WERI-Rb-1 (cell line): Measurements from ENCODE around the gene TPP1.
A peak's percentile ranks its signal among the peaks of the same experiment; 100 is the strongest.

ENCODE experiments used
- DNase-seq: peaks from one replicate; pipeline ENCODE4 v3.0.0-alpha.2; 2020
- H3K27ac ChIP-seq: fragments of 250-450 bp; sonication (Bioruptor Pico); 2 replicates; pipeline ENCODE4 v1.5.1; 2020; ENCODE audit warnings: mild to moderate bottlenecking, moderate library complexity
- H3K27me3 ChIP-seq: fragments of 250-450 bp; sonication (Bioruptor Pico); 2 replicates; pipeline ENCODE4 v1.5.1; 2021; ENCODE audit warnings: mild to moderate bottlenecking, low read depth, moderate library complexity; ENCODE audit not compliant: insufficient read depth, severe bottlenecking
- H3K36me3 ChIP-seq: fragments of 250-450 bp; sonication (Bioruptor Pico); 2 replicates; pipeline ENCODE4 v1.5.1; 2020; ENCODE audit warnings: mild to moderate bottlenecking, moderate library complexity
- H3K4me3 ChIP-seq: 2 replicates; pipeline ENCODE4 v1.5.1; 2011; ENCODE audit warnings: low read depth, mild to moderate bottlenecking, control low read depth, low read length
- H3K9me3 ChIP-seq: fragments of 250-450 bp; sonication (Bioruptor Pico); 2 replicates; pipeline ENCODE4 v1.5.1; 2021; ENCODE audit warnings: mild to moderate bottlenecking, moderate library complexity; ENCODE audit not compliant: severe bottlenecking
- CTCF ChIP-seq: IDR thresholded peaks from 2 replicates; pipeline ENCODE4 v1.5.1; 2011; ENCODE audit warnings: low read depth, mild to moderate bottlenecking, control low read depth, inconsistent platforms, low read length

The TPP1 gene

DNA sequence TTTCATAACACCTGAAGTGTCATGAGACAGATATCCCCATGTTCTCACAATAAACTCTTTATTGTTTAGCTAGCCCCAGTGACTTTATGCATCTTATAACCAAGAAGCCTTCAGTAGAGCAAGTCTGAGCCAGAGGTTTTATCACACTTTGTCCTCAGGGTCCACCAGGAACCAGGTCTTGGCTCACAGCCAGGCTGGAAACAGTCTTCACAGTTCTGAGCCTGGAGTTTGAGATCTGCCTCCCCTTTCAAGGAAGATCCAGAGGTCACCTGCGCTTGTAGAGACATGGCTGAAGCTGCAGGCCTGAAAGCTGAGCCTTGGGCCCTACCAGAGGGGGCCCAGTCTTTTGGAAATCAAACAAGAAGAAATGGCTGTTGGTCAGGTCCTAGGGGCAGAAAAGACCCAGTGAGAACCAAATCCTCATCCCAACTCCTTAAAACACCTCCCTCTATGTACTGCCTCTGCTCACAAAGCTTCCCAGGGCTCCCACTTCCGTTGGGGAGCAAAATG is 19.3 kb downstream of the TPP1 start:
- Histone ChIP-seq H3K4me3 (no peak overlapping the region), H3K36me3 (peaks cover 45% of the 10 kb centered on the region), H3K9me3 (no peaks in the 10 kb centered on the region), H3K27me3 (no peaks in the 10 kb centered on the region), H3K27ac (no peak overlapping the region)
- DNase-seq = no peak
- no peak for TF ChIP-seq CTCF

GRCh38 chr11:6599449-6599848 is 19.8 kb downstream of the TPP1 start:
- no peak for DNase-seq
- TF ChIP-seq CTCF = no peak
- Histone ChIP-seq H3K27me3 (no peaks in the 10 kb centered on the region), H3K9me3 (no peaks in the 10 kb centered on the region), H3K4me3 (no peak overlapping the region), H3K27ac (no peak overlapping the region), H3K36me3 (peaks cover 48% of the 10 kb centered on the region)

DNA sequence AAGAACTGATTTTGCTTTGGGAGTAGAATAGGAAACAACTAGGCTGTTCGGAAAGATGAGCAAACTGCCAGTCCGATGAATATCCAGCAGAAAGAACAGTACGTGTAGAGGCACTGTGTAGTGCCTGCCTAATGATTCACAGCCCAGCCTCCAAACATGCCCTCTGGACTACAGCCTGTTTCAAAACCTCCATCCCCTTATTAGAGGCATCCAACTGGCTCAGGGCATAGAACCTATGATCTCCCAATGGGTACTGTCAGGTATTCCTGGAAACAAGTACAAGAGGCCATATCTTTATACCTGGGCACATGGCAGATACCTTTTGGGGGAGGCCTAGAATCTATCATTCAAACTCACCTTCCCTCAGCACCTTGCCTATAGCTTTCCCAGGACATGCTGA is 20.7 kb downstream of the TPP1 start:
- Histone ChIP-seq H3K4me3 (no peak overlapping the region), H3K9me3 (no peaks in the 10 kb centered on the region), H3K27ac (no peak overlapping the region), H3K36me3 (peaks cover 55% of the 10 kb centered on the region), H3K27me3 (no peaks in the 10 kb centered on the region)
- no peak for DNase-seq
- no peak for TF ChIP-seq CTCF

DNA sequence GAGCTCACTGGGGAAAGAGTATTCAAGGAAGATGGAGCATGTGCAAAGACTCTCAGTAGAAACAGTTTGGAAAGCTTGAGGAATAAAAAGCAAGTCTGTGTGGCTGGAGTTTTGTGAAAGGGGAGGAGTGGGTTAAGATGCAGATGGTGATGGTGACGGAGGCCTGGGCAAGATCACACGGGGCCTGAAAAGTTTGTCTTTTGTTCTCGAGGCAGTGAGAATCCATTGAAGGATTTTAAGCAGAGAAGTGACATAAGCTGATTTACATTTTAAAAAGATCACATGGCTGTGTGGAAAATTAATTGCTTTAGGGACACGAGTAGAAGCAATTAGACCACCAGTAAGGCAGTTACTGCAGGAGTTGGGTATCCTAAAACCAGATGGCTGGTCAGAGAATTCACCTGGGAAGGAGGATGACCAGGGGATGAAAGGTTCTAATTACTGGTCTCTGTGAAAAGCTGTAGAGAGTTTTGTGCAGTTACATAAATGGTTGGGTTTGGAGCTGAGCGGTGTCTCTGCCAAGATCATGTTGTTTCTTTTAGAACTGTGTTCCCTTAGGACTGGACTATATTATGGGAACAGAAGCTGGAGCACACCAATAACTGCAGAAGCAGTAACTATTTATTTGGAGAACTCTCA is 22.9 kb downstream of the TPP1 start:
- H3K4me3 ChIP-seq = no peak overlapping the region
- DNase-seq = no peak
- TF ChIP-seq CTCF = no peak
- H3K36me3 ChIP-seq = peaks cover 52% of the 10 kb centered on the region
- no peaks in the 10 kb centered on the region for H3K9me3 ChIP-seq
- H3K27me3 ChIP-seq = no peaks in the 10 kb centered on the region
- peak overlapping the region; percentile 62 for H3K27ac ChIP-seq

GRCh38 chr11:6594142-6594768 is 25.0 kb downstream of the TPP1 start:
- no peak for TF ChIP-seq CTCF
- peaks cover 31% of the 10 kb centered on the region for H3K36me3 ChIP-seq

More at GRCh38 chr11:6594142-6594768, 25.0 kb downstream of the TPP1 start:
- H3K4me3 ChIP-seq = no peak overlapping the region
- H3K9me3 ChIP-seq = no peaks in the 10 kb centered on the region
- H3K27ac ChIP-seq = no peak overlapping the region
- DNase-seq = no peak
- no peaks in the 10 kb centered on the region for H3K27me3 ChIP-seq
